WERI-Rb-1 (cell line): ENCODE results near the gene HFE.

Source experiments
- DNase-seq: peaks from one replicate; pipeline ENCODE4 v3.0.0-alpha.2; 2020
- H3K27ac ChIP-seq: fragments of 250-450 bp; sonication (Bioruptor Pico); 2 replicates; pipeline ENCODE4 v1.5.1; 2020; ENCODE audit warnings: mild to moderate bottlenecking, moderate library complexity
- H3K27me3 ChIP-seq: fragments of 250-450 bp; sonication (Bioruptor Pico); 2 replicates; pipeline ENCODE4 v1.5.1; 2021; ENCODE audit warnings: mild to moderate bottlenecking, low read depth, moderate library complexity; ENCODE audit not compliant: insufficient read depth, severe bottlenecking
- H3K36me3 ChIP-seq: fragments of 250-450 bp; sonication (Bioruptor Pico); 2 replicates; pipeline ENCODE4 v1.5.1; 2020; ENCODE audit warnings: mild to moderate bottlenecking, moderate library complexity
- H3K4me3 ChIP-seq: 2 replicates; pipeline ENCODE4 v1.5.1; 2011; ENCODE audit warnings: low read depth, mild to moderate bottlenecking, control low read depth, low read length
- H3K9me3 ChIP-seq: fragments of 250-450 bp; sonication (Bioruptor Pico); 2 replicates; pipeline ENCODE4 v1.5.1; 2021; ENCODE audit warnings: mild to moderate bottlenecking, moderate library complexity; ENCODE audit not compliant: severe bottlenecking
- CTCF ChIP-seq: IDR thresholded peaks from 2 replicates; pipeline ENCODE4 v1.5.1; 2011; ENCODE audit warnings: low read depth, mild to moderate bottlenecking, control low read depth, inconsistent platforms, low read length

HFE gene

GRCh38 chr6:26122402-26122792, 35.2 kb downstream of the HFE start:
- H3K36me3 ChIP-seq, result peaks cover 34% of the 10 kb centered on the region
- no peaks in the 10 kb centered on the region for H3K27me3 ChIP-seq
- peak; percentile 43 for DNase-seq
- peak overlapping the region; percentile 78 for H3K4me3 ChIP-seq
- peak overlapping the region; percentile 97 for H3K27ac ChIP-seq
- no peaks in the 10 kb centered on the region for H3K9me3 ChIP-seq
- TF ChIP-seq CTCF, result no peak

GRCh38 chr6:26122793-26123674, 35.8 kb downstream of the HFE start:
- peak; percentile 97 for DNase-seq
- peaks cover 40% of the 10 kb centered on the region for H3K36me3 ChIP-seq
- no peaks in the 10 kb centered on the region for H3K27me3 ChIP-seq
- no peaks in the 10 kb centered on the region for H3K9me3 ChIP-seq
- no peak for TF ChIP-seq CTCF
- peak overlapping the region; percentile 78 for H3K4me3 ChIP-seq
- peak overlapping the region; percentile 97 for H3K27ac ChIP-seq

GRCh38 chr6:26123675-26123946, 36.4 kb downstream of the HFE start:
- peaks cover 46% of the 10 kb centered on the region for H3K36me3 ChIP-seq
- peak overlapping the region; percentile 78 for H3K4me3 ChIP-seq

GRCh38 chr6:26123947-26124780, 36.9 kb downstream of the HFE start:
- DNase-seq, result peak; percentile 88
- H3K27me3 ChIP-seq, result no peaks in the 10 kb centered on the region
- peak overlapping the region; percentile 97 for H3K27ac ChIP-seq
- H3K36me3 ChIP-seq, result peaks cover 50% of the 10 kb centered on the region
- H3K9me3 ChIP-seq, result no peaks in the 10 kb centered on the region
- 0 out of 2 replicates have a peak, but pooled peaks have one; percentile 1 for TF ChIP-seq CTCF
- peak overlapping the region; percentile 78 for H3K4me3 ChIP-seq

More at GRCh38 chr6:26123675-26123946, 36.4 kb downstream of the HFE start:
- Histone ChIP-seq H3K27me3 (no peaks in the 10 kb centered on the region), H3K9me3 (no peaks in the 10 kb centered on the region), H3K27ac (peak overlapping the region; percentile 97)
- TF ChIP-seq CTCF, result no peak
- DNase-seq, result peak; percentile 92

- Histone ChIP-seq H3K36me3 (peaks cover 59% of the 10 kb centered on the region), H3K9me3 (no peaks in the 10 kb centered on the region), H3K4me3 (peak overlapping the region; percentile 78), H3K27ac (peak overlapping the region; percentile 97), H3K27me3 (no peaks in the 10 kb centered on the region)
- peak; percentile 46 for DNase-seq
- no peak for TF ChIP-seq CTCF
Observed at GRCh38 chr6:26124781-26125685, 37.8 kb downstream of the HFE start.
